A549 (cell line): ENCODE measurements around the gene INTS14. TPM values are rescaled to one million over a fixed set of nuclear protein-coding genes. Genes with fewer than 3 reads are reported as not detected.
A peak's percentile ranks its signal among the peaks of the same experiment; 100 is the strongest.

ENCODE experiments used
- ATAC-seq, 2 experiments: fragments of 200-7000 bp in 1 of 2; fragments of >200 bp in 1 of 2; cut with Nextera tagmentation in 1 of 2; cut with Tn5 transposase in 1 of 2; 3 replicates each; pipeline versions ENCODE4 v1.8.0 to v1.9.1; 2018 to 2020; ENCODE audit warnings: mild to moderate bottlenecking in 1 of 2, moderate library complexity in 1 of 2
- CTCF ChIA-PET: fragments of 300-600 bp; sonication (Branson Sonifier 250); formaldehyde crosslinking; extraction: SDS; loops from one replicate; lab custom pipeline; 2021; ENCODE audit warnings: antibody characterized with exemption, inconsistent platforms; lab: Yijun Ruan, JAX
- POLR2A ChIA-PET: fragments of 350-600 bp; formaldehyde crosslinking; extraction: SDS; loops from one replicate; lab custom pipeline; 2021; ENCODE audit warnings: antibody characterized with exemption, inconsistent platforms; lab: Yijun Ruan, JAX
- DNase-seq, 2 experiments: peaks; one replicate each; pipeline versions ENCODE4 v3.0.0 to v3.0.0-alpha.2; 2011 to 2016; ENCODE audit warnings: low read depth in 1 of 2, low spot score in 1 of 2
- FAIRE-seq: peaks from 2 replicates; lab custom pipeline; 2011; peaks lifted over from hg19 to GRCh38; lab: Jason Lieb, UNC
- H3K27ac ChIP-seq, 2 experiments: fragments of >200 bp; sonication (Bioruptor Twin); formaldehyde crosslinking; 3 replicates each; pipeline ENCODE4 v1.5.1; 2016 to 2017
- H3K4me1 ChIP-seq: fragments of >200 bp; sonication (Bioruptor Twin); formaldehyde crosslinking; 3 replicates; pipeline ENCODE4 v1.6.1; 2016
- H3K4me2 ChIP-seq: fragments of >200 bp; sonication (Bioruptor Twin); formaldehyde crosslinking; 3 replicates; pipeline ENCODE4 v1.6.1; 2016
- H3K4me3 ChIP-seq: fragments of >200 bp; sonication (Bioruptor Twin); formaldehyde crosslinking; 3 replicates; pipeline ENCODE4 v1.5.1; 2016
- H3K9me3 ChIP-seq: fragments of >200 bp; sonication (Bioruptor Twin); formaldehyde crosslinking; 3 replicates; pipeline ENCODE4 v1.6.1; 2016
- CEBPB ChIP-seq, 2 experiments: fragments of >200 bp in 1 of 2; sonication (Bioruptor Twin) in 1 of 2; formaldehyde crosslinking in 1 of 2; IDR thresholded peaks; 2 replicates each; pipeline ENCODE4 v1.6.1; 2012 to 2016
- CHD4 ChIP-seq: fragments of 200-600 bp; sonication (generic); IDR thresholded peaks from 2 replicates; pipeline ENCODE4 v1.6.1; 2016; ENCODE audit warnings: antibody characterized with exemption, mild to moderate bottlenecking, borderline replicate concordance
- EHMT2 ChIP-seq: fragments of 200-600 bp; sonication (generic); IDR thresholded peaks from 2 replicates; pipeline ENCODE4 v1.6.1; 2016; ENCODE audit warnings: antibody characterized with exemption, low read depth, mild to moderate bottlenecking, moderate library complexity
- EP300 ChIP-seq, 2 experiments: fragments of >200 bp; sonication (Bioruptor Twin); formaldehyde crosslinking; IDR thresholded peaks; 2 replicates in 1 of 2; 3 replicates in 1 of 2; pipeline ENCODE4 v1.6.1; 2016 to 2017
- ESRRA ChIP-seq: fragments of 150-350 bp; IDR thresholded peaks from 2 replicates; pipeline ENCODE4 v1.6.1; 2014; ENCODE audit warnings: mild to moderate bottlenecking, low read length, borderline replicate concordance
- FOSB ChIP-seq: fragments of 250-450 bp; sonication (Bioruptor Pico); IDR thresholded peaks from 2 replicates; pipeline ENCODE4 v1.5.0; 2020; ENCODE audit warnings: mild to moderate bottlenecking, moderate library complexity
- FOXS1 ChIP-seq: fragments of 250-450 bp; sonication (Bioruptor Pico); IDR thresholded peaks from 2 replicates; pipeline ENCODE4 v1.5.0; 2020; ENCODE audit warnings: mild to moderate bottlenecking, moderate library complexity
- GATA3 ChIP-seq: IDR thresholded peaks from 2 replicates; pipeline ENCODE4 v1.6.1; 2012; ENCODE audit warnings: borderline replicate concordance
- HMGXB4 ChIP-seq: fragments of 250-450 bp; sonication (Bioruptor Pico); IDR thresholded peaks from 2 replicates; pipeline ENCODE4 v1.5.0; 2021; ENCODE audit warnings: mild to moderate bottlenecking, moderate library complexity, borderline replicate concordance
- HOXA7 ChIP-seq: fragments of 250-450 bp; sonication (Bioruptor Pico); IDR thresholded peaks from 2 replicates; pipeline ENCODE4 v1.5.0; 2020; ENCODE audit warnings: mild to moderate bottlenecking, moderate library complexity
- HOXB5 ChIP-seq: fragments of 250-450 bp; sonication (Bioruptor Pico); IDR thresholded peaks from 2 replicates; pipeline ENCODE4 v1.5.0; 2020; ENCODE audit warnings: mild to moderate bottlenecking, moderate library complexity
- KDM5A ChIP-seq: fragments of 200-600 bp; sonication (generic); IDR thresholded peaks from 2 replicates; pipeline ENCODE4 v1.6.1; 2016; ENCODE audit warnings: antibody characterized with exemption, mild to moderate bottlenecking
- MAZ ChIP-seq: fragments of 150-350 bp; IDR thresholded peaks from 2 replicates; pipeline ENCODE4 v1.6.1; 2014; ENCODE audit warnings: antibody characterized with exemption, low read depth, low read length, borderline replicate concordance
- MYC ChIP-seq: IDR thresholded peaks from 2 replicates; pipeline ENCODE4 v1.6.1; 2012; ENCODE audit warnings: mild to moderate bottlenecking, inconsistent platforms, low read length, improper control_type of control experiment, borderline replicate concordance
- NPAS2 ChIP-seq: fragments of 250-450 bp; sonication (Bioruptor Pico); IDR thresholded peaks from 2 replicates; pipeline ENCODE4 v1.8.0; 2022; ENCODE audit warnings: mild to moderate bottlenecking, moderate library complexity, borderline replicate concordance
- PHF8 ChIP-seq: fragments of 200-600 bp; sonication (generic); IDR thresholded peaks from 2 replicates; pipeline ENCODE4 v1.6.1; 2016; ENCODE audit warnings: low read depth, mild to moderate bottlenecking, antibody characterized with exemption, moderate library complexity, borderline replicate concordance
- POLR2A ChIP-seq: IDR thresholded peaks from 2 replicates; pipeline ENCODE4 v1.6.1; 2012; ENCODE audit warnings: mild to moderate bottlenecking, low read length
- POLR2AphosphoS2 ChIP-seq: conservative IDR thresholded peaks from 2 replicates; pipeline ENCODE4 v1.6.1; 2012; ENCODE audit warnings: low read length, improper control_type of control experiment, inconsistent platforms
- RAD21 ChIP-seq, 2 experiments: fragments of >200 bp in 1 of 2; sonication (Bioruptor Twin) in 1 of 2; formaldehyde crosslinking in 1 of 2; IDR thresholded peaks in 1 of 2; conservative IDR thresholded peaks in 1 of 2; 2 replicates in 1 of 2; 3 replicates in 1 of 2; pipeline ENCODE4 v1.6.1; 2012 to 2018; ENCODE audit warnings: inconsistent platforms in 1 of 2
- RCOR1 ChIP-seq: fragments of 150-350 bp; IDR thresholded peaks from 2 replicates; pipeline ENCODE4 v1.6.1; 2014; ENCODE audit warnings: antibody characterized with exemption, low read length, low read depth
- REST ChIP-seq: fragments of 200-600 bp; sonication (generic); IDR thresholded peaks from 2 replicates; pipeline ENCODE4 v1.6.1; 2016; ENCODE audit warnings: antibody characterized with exemption, mild to moderate bottlenecking, moderate library complexity
- SREBF2 ChIP-seq: fragments of 450-650 bp; IDR thresholded peaks from 2 replicates; pipeline ENCODE4 v1.6.1; 2014; ENCODE audit warnings: mild to moderate bottlenecking, moderate library complexity
- TFCP2L1 ChIP-seq: fragments of 250-450 bp; sonication (Bioruptor Pico); IDR thresholded peaks from 2 replicates; pipeline ENCODE4 v1.5.0; 2021; ENCODE audit warnings: mild to moderate bottlenecking
- TP53 ChIP-seq: fragments of 250-450 bp; sonication (Bioruptor Pico); IDR thresholded peaks from 2 replicates; pipeline ENCODE4 v1.5.0; 2021; ENCODE audit warnings: mild to moderate bottlenecking, moderate library complexity
- USF2 ChIP-seq: fragments of 450-650 bp; IDR thresholded peaks from 2 replicates; pipeline ENCODE4 v1.6.1; 2014; ENCODE audit warnings: antibody characterized with exemption
- ZC3H11A ChIP-seq: fragments of 450-650 bp; IDR thresholded peaks from 2 replicates; pipeline ENCODE4 v1.6.1; 2014; ENCODE audit warnings: antibody characterized with exemption, mild to moderate bottlenecking
- ZFP36 ChIP-seq: fragments of 450-650 bp; IDR thresholded peaks from 2 replicates; pipeline ENCODE4 v1.6.1; 2014; ENCODE audit warnings: borderline replicate concordance; ENCODE audit not compliant: partially characterized antibody
- WGBS: methylation state at CpG from one replicate; pipeline ENCODE4 v1.1.6; 2017; ENCODE audit errors: missing lambda C conversion rate; 5-methylcytosine and 5-hydroxymethylcytosine counted together
- polyA plus RNA-seq, 4 experiments: library from polyadenylated mRNA; depleted of rRNA in 3 of 4; stranded (reverse); fragments of >200 nt; fragmentation: RNase III in 1 of 4; extraction: RNeasy Plus Mini Kit Qiagen cat#74134 plus additional on column Dnase treatment in 1 of 4; gene quantifications; 2 replicates in 3 of 4; 3 replicates in 1 of 4; pipeline ENCODE4 v1.2.3, GENCODE V29; 2011 to 2017

INTS14 gene
- polyA plus RNA-seq, 2 of the 4 experiments (the other 2 are of a cell fraction) = 38.1 to 82.1 TPM

- no peak; a peak in 1 of 6 replicates for ATAC-seq
- DNase-seq = no peak
- no peaks in the 10 kb centered on the region for H3K9me3 ChIP-seq
- POLR2A ChIA-PET = interaction anchor here (1.6 kb wide), 1 partner anchor 225 kb away, joined by 6 read pairs; the partner anchor contains the start of gene RAB11A
- WGBS = 82% methylated on average over 4 of the region's 4 CpGs
- no peak overlapping the region for H3K4me2 ChIP-seq
- H3K4me3 ChIP-seq = no peak overlapping the region
- H3K4me1 ChIP-seq = no peaks in the 10 kb centered on the region
- no peak for FAIRE-seq
- CTCF ChIA-PET = interaction anchor here (1.1 to 13.4 kb wide), 6 partner anchors 11 to 213 kb away, joined by 5 to 229 read pairs (median 11); partner anchors contain the start of gene INTS14
- TF ChIP-seq CHD4 (no peak), RCOR1 (no peak), FOXS1 (no peak), CEBPB (IDR thresholded peaks at IDR 0.05) (no peak), HOXA7 (CRISPR knock-in tag) (no peak), TP53 (CRISPR knock-in tag) (no peak)
- no peak overlapping the region for H3K27ac ChIP-seq
These were observed 33.4 kb upstream of the INTS14 start for GRCh38 chr15:65644282-65644681.

GRCh38 chr15:65642594-65642993 is 31.7 kb upstream of the INTS14 start:
- H3K4me3 ChIP-seq = no peak overlapping the region
- ATAC-seq = no peak
- H3K4me1 ChIP-seq = peaks cover 5% of the 10 kb centered on the region
- WGBS = 57% methylated on average over 6 of the region's 6 CpGs
- POLR2A ChIA-PET = interaction anchor here (1.6 kb wide), 1 partner anchor 227 kb away, joined by 6 read pairs; the partner anchor contains the start of gene RAB11A
- no peak overlapping the region for H3K27ac ChIP-seq
- no peak for FAIRE-seq
- no peak overlapping the region for H3K4me2 ChIP-seq
- no peak for DNase-seq
- no peaks in the 10 kb centered on the region for H3K9me3 ChIP-seq
- TF ChIP-seq ZC3H11A (no peak), USF2 (no peak), NPAS2 (CRISPR knock-in tag) (no peak), EHMT2 (no peak), SREBF2 (no peak), MYC (no peak), MAZ (no peak), ZFP36 (no peak), CEBPB (IDR thresholded peaks at IDR 0.05) (no peak), HOXB5 (no peak), HMGXB4 (CRISPR knock-in tag) (no peak), KDM5A (no peak), POLR2A (no peak), GATA3 (no peak), TFCP2L1 (CRISPR knock-in tag) (no peak)
- CTCF ChIA-PET = interaction anchor here (0.7 to 13.4 kb wide), 9 partner anchors 10 to 227 kb away, joined by 3 to 229 read pairs (median 6); partner anchors contain the start of gene RAB11A

- CTCF ChIA-PET = interaction anchor here (0.5 to 13.4 kb wide), 13 partner anchors 9 to 848 kb away, joined by 3 to 229 read pairs (median 4); partner anchors contain the start of genes INTS14 and RAB11A
- Histone ChIP-seq H3K4me3 (no peak overlapping the region), H3K4me2 (no peak overlapping the region), H3K9me3 (no peaks in the 10 kb centered on the region), H3K27ac (no peak overlapping the region), H3K4me1 (peaks cover 5% of the 10 kb centered on the region)
- POLR2A ChIA-PET = interaction anchor here (1.8 kb wide), 1 partner anchor 227 kb away, joined by 8 read pairs; the partner anchor contains the start of gene RAB11A
- FAIRE-seq (no peak), DNase-seq (peak in 1 of 2 experiments; percentile 23), ATAC-seq (peak in 1 of 2 experiments; percentile 24; a peak in 2 of 6 replicates)
- WGBS = 64% methylated on average over 6 of the region's 6 CpGs
- TF ChIP-seq RAD21 (conservative IDR thresholded peaks at IDR 0.05 in 1 of 2, IDR thresholded peaks at IDR 0.05 in 1 of 2) (no peak), ESRRA (no peak), NPAS2 (CRISPR knock-in tag) (no peak), CHD4 (no peak), EHMT2 (no peak), EP300 (IDR thresholded peaks at IDR 0.05) (no peak), REST (no peak), FOSB (CRISPR knock-in tag) (no peak), PHF8 (no peak), POLR2AphosphoS2 (no peak)
These were observed 31.0 kb upstream of the INTS14 start for GRCh38 chr15:65641768-65642475.
